ENCODE measurements around the gene NIM1K.

DNA sequence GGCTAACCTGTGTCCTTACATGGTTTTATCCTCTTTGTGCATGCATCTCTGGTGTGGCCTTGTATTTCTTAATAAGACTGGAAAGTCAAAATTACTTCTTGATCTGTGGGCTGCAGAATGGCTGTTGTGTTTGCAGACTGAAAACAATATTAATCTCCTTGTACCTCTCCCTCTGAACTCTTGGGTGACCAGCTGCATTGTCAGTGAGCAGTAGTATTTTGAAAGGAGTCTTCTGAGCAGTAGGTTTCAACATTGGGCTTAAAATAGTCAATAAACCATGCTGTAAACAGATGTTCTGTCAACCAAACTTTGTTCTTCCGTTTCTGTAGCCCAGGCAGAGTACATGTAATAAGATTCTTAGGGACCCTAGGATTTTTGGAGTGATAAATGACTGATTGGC, 26.7 kb upstream of the NIM1K start:
- no peak for TF ChIP-seq POLR2A (IDR thresholded peaks at IDR 0.05; ENCODE audit: low read depth)
- TF ChIP-seq CTCF (IDR thresholded peaks at IDR 0.05) = no peak

All from esophagus muscularis mucosa (tissue), 3 donors.